ENCODE results near the gene ATF6.

DNA sequence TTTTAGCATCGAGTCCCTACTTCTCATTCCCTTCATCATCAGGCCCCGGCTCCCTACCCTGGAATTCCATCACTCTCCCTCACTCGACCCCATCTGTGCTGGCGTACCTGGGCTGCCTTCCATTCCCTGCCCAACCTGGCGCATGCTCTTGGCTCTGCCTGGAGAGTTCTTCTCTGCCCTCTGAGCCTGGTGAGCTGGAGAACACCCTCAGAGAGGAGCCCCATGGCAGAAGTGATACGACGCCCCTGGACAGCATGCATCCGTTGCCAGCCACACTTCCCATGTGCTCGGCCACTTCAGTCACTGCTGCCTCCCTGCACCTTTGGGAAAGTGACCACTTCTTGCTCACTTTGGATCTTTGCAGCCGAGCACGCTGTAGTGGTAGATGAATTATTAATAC is 227.5 kb downstream of the ATF6 start:
- TF ChIP-seq, protein P1, sequence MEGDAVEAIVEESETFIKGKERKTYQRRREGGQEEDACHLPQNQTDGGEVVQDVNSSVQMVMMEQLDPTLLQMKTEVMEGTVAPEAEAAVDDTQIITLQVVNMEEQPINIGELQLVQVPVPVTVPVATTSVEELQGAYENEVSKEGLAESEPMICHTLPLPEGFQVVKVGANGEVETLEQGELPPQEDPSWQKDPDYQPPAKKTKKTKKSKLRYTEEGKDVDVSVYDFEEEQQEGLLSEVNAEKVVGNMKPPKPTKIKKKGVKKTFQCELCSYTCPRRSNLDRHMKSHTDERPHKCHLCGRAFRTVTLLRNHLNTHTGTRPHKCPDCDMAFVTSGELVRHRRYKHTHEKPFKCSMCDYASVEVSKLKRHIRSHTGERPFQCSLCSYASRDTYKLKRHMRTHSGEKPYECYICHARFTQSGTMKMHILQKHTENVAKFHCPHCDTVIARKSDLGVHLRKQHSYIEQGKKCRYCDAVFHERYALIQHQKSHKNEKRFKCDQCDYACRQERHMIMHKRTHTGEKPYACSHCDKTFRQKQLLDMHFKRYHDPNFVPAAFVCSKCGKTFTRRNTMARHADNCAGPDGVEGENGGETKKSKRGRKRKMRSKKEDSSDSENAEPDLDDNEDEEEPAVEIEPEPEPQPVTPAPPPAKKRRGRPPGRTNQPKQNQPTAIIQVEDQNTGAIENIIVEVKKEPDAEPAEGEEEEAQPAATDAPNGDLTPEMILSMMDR (IDR thresholded peaks at IDR 0.05) = no peak
- TF ChIP-seq POLR2A (IDR thresholded peaks at IDR 0.05) = no peak
- TF ChIP-seq EP300 (IDR thresholded peaks at IDR 0.05) = no peak
